ENCODE data around the gene MDN1. TPM values are rescaled to one million over a fixed set of nuclear protein-coding genes. Genes with fewer than 3 reads are reported as not detected.
A peak's percentile ranks its signal among the peaks of the same experiment; 100 is the strongest.

Gene MDN1
- total and polyA plus RNA-seq, 2 of the 13 experiments (the other 11 are each of a cell fraction or from before 2014, with no cell fraction given) = 18.8 to 52.9 TPM

DNA sequence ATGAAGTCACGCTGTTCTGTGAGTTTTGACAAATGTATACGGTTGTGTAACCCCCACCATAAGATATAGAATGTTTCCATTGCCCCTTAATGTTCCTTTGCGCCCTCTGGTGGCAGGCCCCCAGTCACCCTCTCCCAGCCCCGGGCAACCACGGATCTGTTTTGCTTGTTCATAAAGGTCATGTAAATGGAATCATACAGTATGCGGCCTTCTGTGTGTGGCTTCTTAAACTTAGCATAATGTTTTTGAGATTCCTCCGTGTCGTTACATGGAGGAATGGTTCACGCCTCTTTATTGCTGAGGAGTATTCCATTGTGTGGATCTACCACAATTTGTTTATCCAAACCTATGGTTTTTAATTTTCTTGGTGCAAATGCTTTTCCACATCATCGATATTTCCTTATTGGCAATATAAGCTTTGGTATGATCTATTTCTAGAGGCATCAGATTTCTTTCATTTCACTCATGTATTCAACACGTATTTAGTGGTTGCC is 209.4 kb downstream of the MDN1 start:
- ChIA-PET CTCF (ENCODE audit: low intra/inter-chr PET ratio, low total read pairs) (interaction anchor here (1.0 to 3.8 kb wide), 3 partner anchors 177 to 242 kb away, joined by 3 to 42 read pairs (median 4); partner anchors contain the start of gene ANKRD6), POLR2A (no interaction called here)
- Histone ChIP-seq H3K9ac (ENCODE audit: insufficient read depth, low read depth, low read length) (no peak overlapping the region), H4K20me1 (ENCODE audit: insufficient read depth, low read length) (no peaks in the 10 kb centered on the region), H3K27me3 (ENCODE audit: control insufficient read depth in 1 of 2, insufficient read depth in 2 of 2, low read length in 2 of 2) (no peaks in the 10 kb centered on the region), H3K79me2 (ENCODE audit: insufficient read depth, low read length) (no peaks in the 10 kb centered on the region), H3K9me3 (ENCODE audit: low read length) (no peaks in the 10 kb centered on the region), H2AFZ (ENCODE audit: low read length) (no peak overlapping the region), H3K36me3 (replicated peaks in 1 of 2; ENCODE audit: control insufficient read depth in 1 of 2, insufficient read depth in 2 of 2, low read length in 2 of 2) (no peaks in the 10 kb centered on the region), H3K4me3 (replicated peaks in 1 of 3; ENCODE audit: insufficient read depth in 1 of 3, low read depth in 2 of 3, low read length in 3 of 3) (no peak overlapping the region), H3K4me1 (ENCODE audit: insufficient read depth, low read length) (no peaks in the 10 kb centered on the region), H3K27ac (ENCODE audit: extremely low read length, insufficient read depth, low read length) (no peak overlapping the region), H3K4me2 (ENCODE audit: low read depth, low read length) (no peak overlapping the region)
- in situ Hi-C loops (cut with HindIII; ENCODE audit: extremely low pct_ligation_motif_present, low pct_unique_long_range_greater_than_20kb) (loop anchor here (5.0 kb wide), 1 partner anchor 178 kb away; the partner anchor contains the start of gene ANKRD6), intact Hi-C loops (cut with micrococcal nuclease; ENCODE audit: unreplicated experiment) (loop anchor here (1.0 to 5.0 kb wide), 3 partner anchors 177 to 299 kb away; partner anchors contain the start of gene ANKRD6)
- DNase-seq (ENCODE audit: low spot score) = peak; percentile 40
- BruUV-seq (replicated peaks) = no TSS peak
- peak; percentile 26 for FAIRE-seq
- peak; percentile 93 for ATAC-seq
- 4% methylated on average over 11 of the region's 11 CpGs for WGBS (ENCODE audit: low lambda C conversion rate)
- TF ChIP-seq, protein P1, sequence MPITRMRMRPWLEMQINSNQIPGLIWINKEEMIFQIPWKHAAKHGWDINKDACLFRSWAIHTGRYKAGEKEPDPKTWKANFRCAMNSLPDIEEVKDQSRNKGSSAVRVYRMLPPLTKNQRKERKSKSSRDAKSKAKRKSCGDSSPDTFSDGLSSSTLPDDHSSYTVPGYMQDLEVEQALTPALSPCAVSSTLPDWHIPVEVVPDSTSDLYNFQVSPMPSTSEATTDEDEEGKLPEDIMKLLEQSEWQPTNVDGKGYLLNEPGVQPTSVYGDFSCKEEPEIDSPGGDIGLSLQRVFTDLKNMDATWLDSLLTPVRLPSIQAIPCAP (CRISPR knock-in tag; IDR thresholded peaks at IDR 0.05; ENCODE audit: low read depth) = no peak
- TF ChIP-seq, protein P2, sequence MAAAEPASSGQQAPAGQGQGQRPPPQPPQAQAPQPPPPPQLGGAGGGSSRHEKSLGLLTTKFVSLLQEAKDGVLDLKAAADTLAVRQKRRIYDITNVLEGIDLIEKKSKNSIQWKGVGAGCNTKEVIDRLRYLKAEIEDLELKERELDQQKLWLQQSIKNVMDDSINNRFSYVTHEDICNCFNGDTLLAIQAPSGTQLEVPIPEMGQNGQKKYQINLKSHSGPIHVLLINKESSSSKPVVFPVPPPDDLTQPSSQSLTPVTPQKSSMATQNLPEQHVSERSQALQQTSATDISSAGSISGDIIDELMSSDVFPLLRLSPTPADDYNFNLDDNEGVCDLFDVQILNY (CRISPR knock-in tag; conservative IDR thresholded peaks at IDR 0.05) = no peak
- TF ChIP-seq, protein P3, sequence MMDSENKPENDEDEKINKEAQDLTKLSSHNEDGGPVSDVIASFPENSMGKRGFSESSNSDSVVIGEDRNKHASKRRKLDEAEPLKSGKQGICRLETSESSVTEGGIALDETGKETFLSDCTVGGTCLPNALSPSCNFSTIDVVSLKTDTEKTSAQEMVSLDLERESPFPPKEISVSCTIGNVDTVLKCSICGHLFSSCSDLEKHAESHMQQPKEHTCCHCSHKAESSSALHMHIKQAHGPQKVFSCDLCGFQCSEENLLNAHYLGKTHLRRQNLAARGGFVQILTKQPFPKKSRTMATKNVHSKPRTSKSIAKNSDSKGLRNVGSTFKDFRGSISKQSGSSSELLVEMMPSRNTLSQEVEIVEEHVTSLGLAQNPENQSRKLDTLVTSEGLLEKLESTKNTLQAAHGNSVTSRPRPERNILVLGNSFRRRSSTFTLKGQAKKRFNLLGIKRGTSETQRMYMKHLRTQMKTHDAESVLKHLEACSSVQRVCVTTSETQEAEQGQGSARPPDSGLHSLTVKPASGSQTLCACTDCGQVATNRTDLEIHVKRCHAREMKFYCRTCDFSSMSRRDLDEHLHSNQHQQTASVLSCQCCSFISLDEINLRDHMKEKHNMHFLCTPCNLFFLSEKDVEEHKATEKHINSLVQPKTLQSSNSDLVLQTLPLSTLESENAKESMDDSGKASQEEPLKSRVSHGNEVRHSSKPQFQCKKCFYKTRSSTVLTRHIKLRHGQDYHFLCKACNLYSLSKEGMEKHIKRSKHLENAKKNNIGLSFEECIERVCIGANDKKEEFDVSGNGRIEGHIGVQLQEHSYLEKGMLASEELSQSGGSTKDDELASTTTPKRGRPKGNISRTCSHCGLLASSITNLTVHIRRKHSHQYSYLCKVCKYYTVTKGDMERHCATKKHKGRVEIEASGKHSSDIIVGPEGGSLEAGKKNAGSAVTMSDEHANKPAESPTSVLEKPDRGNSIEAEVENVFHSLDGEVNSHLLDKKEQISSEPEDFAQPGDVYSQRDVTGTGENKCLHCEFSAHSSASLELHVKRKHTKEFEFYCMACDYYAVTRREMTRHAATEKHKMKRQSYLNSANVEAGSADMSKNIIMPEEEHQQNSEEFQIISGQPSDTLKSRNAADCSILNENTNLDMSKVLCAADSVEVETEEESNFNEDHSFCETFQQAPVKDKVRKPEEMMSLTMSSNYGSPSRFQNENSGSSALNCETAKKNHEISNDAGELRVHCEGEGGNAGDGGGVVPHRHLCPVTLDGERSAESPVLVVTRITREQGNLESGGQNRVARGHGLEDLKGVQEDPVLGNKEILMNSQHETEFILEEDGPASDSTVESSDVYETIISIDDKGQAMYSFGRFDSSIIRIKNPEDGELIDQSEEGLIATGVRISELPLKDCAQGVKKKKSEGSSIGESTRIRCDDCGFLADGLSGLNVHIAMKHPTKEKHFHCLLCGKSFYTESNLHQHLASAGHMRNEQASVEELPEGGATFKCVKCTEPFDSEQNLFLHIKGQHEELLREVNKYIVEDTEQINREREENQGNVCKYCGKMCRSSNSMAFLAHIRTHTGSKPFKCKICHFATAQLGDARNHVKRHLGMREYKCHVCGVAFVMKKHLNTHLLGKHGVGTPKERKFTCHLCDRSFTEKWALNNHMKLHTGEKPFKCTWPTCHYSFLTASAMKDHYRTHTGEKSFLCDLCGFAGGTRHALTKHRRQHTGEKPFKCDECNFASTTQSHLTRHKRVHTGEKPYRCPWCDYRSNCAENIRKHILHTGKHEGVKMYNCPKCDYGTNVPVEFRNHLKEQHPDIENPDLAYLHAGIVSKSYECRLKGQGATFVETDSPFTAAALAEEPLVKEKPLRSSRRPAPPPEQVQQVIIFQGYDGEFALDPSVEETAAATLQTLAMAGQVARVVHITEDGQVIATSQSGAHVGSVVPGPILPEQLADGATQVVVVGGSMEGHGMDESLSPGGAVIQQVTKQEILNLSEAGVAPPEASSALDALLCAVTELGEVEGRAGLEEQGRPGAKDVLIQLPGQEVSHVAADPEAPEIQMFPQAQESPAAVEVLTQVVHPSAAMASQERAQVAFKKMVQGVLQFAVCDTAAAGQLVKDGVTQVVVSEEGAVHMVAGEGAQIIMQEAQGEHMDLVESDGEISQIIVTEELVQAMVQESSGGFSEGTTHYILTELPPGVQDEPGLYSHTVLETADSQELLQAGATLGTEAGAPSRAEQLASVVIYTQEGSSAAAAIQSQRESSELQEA (CRISPR knock-in tag; IDR thresholded peaks at IDR 0.05; ENCODE audit: not compliant biosample characterization) = no peak
- TF ChIP-seq ZNF546 (CRISPR knock-in tag; conservative IDR thresholded peaks at IDR 0.05) = no peak
- peak; percentile 89 for TF ChIP-seq ZSCAN25 (CRISPR knock-in tag; IDR thresholded peaks at IDR 0.05)
- TF ChIP-seq, protein P4, sequence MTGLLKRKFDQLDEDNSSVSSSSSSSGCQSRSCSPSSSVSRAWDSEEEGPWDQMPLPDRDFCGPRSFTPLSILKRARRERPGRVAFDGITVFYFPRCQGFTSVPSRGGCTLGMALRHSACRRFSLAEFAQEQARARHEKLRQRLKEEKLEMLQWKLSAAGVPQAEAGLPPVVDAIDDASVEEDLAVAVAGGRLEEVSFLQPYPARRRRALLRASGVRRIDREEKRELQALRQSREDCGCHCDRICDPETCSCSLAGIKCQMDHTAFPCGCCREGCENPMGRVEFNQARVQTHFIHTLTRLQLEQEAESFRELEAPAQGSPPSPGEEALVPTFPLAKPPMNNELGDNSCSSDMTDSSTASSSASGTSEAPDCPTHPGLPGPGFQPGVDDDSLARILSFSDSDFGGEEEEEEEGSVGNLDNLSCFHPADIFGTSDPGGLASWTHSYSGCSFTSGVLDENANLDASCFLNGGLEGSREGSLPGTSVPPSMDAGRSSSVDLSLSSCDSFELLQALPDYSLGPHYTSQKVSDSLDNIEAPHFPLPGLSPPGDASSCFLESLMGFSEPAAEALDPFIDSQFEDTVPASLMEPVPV (CRISPR knock-in tag; IDR thresholded peaks at IDR 0.05) = no peak
- TF ChIP-seq ZNF432 (CRISPR knock-in tag; IDR thresholded peaks at IDR 0.05; ENCODE audit: borderline replicate concordance) = no peak
- no peak for TF ChIP-seq ADNP (CRISPR knock-in tag; IDR thresholded peaks at IDR 0.05)
- TF ChIP-seq EP300 (IDR thresholded peaks at IDR 0.05; ENCODE audit: low read depth in 2 of 2, low read length in 2 of 2) = no peak
- no peak for TF ChIP-seq EP300 (CRISPR knock-in tag; IDR thresholded peaks at IDR 0.05; ENCODE audit: borderline replicate concordance)

Data from HepG2 (cell line).